Prostate gland (tissue), 2 donors: ENCODE data around the gene ZCCHC14.

Experiments used
- POLR2A ChIP-seq: fragments of 450-650 bp; IDR thresholded peaks from one replicate; pipeline ENCODE4 v1.6.1; 2016; ENCODE audit warnings: antibody characterized with exemption, mild to moderate bottlenecking
- TF ChIP-seq, protein P1 (sequence below), 4 experiments: fragments of 200-600 bp in 2 of 4; fragments of 450-650 bp in 2 of 4; sonication (generic) in 2 of 4; IDR thresholded peaks; 1 replicate in 3 of 4; 2 replicates in 1 of 4; pipeline ENCODE4 v1.5.1; 2016 to 2019; ENCODE audit warnings: antibody characterized with exemption in 4 of 4, mild to moderate bottlenecking in 2 of 4, moderate library complexity in 2 of 4

DNA sequence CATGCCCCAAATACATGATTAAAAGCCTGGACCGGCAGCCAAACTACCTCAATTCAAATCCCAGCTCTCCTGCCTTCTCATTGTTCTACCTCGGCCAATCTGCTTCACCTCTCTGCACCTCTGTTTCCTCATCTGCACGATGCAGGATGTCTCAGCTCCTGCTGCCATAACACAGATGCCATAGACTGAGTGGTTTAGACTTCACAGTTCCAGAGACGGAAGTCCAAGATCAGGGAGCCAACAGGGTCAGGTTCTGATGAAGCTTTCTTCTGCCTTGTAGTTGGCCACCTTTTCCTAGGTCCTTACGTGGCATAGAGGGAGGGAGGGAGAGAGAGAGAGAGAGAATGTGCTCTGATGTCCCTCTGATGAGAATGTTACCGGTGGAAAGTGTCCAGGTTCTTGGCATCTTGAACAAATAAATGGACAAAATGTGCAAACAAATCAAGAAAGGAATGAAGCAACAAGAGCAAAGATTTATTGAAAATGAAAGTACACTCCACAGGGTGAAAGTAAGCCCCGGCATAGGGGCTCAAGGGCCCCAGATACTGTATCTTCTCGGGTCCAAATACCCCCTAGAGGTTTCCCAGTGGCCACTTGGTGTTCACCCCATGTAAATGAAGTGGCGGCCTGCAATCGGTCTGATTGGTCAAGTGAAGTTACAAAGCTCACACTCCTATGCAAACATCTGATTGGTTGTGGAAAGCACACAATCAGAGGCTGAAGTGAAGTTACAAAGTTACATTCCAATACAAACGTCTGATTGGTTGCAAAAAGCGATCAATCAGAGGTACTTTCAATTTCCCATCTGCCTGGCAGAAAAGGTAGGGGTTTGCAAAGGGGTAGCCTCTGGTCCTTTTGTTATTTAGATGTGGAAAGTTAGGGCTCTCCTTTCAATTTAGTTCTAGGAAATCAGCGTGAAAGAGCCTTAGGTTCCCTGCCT lies 43.3 kb upstream of the ZCCHC14 start:
- TF ChIP-seq POLR2A: no peak
- TF ChIP-seq, protein P1, sequence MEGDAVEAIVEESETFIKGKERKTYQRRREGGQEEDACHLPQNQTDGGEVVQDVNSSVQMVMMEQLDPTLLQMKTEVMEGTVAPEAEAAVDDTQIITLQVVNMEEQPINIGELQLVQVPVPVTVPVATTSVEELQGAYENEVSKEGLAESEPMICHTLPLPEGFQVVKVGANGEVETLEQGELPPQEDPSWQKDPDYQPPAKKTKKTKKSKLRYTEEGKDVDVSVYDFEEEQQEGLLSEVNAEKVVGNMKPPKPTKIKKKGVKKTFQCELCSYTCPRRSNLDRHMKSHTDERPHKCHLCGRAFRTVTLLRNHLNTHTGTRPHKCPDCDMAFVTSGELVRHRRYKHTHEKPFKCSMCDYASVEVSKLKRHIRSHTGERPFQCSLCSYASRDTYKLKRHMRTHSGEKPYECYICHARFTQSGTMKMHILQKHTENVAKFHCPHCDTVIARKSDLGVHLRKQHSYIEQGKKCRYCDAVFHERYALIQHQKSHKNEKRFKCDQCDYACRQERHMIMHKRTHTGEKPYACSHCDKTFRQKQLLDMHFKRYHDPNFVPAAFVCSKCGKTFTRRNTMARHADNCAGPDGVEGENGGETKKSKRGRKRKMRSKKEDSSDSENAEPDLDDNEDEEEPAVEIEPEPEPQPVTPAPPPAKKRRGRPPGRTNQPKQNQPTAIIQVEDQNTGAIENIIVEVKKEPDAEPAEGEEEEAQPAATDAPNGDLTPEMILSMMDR (IDR thresholded peaks at IDR 0.05): no peak
